Measurements from ENCODE around the gene PAIP2B. TPM values are rescaled to one million over a fixed set of nuclear protein-coding genes. Genes with fewer than 3 reads are reported as not detected.

PAIP2B gene
- total and polyA plus RNA-seq, 2 of the 4 experiments (the other 2 are of a cell fraction), result 0.15 to 0.18 TPM

DNA sequence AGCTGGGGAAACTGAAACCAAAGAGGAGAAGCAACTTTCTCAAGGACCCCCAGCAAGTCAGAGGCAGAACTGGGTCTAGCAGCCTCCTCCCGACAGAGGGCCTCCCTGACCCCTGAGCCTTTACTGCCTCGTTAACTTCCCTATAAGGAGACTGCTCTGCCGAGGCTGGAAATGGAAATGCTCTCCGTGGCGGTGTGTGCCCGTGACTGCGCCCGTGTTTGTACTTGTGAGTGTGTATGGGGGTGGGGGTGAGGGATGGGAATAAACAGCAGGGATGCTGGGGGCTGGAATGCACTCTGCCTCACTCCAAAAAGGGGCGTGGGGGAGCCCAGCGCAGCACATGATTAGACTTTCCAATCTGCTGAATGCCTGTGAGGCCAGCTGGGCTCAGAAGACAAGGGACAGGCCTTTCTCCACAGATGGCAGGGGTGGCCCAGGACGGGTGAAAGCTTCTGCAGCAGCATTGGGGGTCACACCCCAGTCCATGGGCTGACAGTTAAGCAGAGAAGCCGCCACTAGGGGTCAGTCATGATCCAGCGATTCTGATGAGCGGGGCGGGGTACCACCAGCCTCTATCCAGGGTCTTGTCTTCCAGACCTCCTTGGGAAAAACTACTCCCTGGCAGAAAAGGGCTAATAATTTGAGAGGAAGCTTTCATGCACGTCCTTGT lies 69.6 kb downstream of the PAIP2B start:
- ChIA-PET POLR2A (ENCODE audit: unreplicated experiment) (no interaction called here), CTCF (interaction anchor here (1.0 kb wide), 1 partner anchor 22 kb away, joined by 3 read pairs; no protein-coding TSS in a partner anchor)
- Histone ChIP-seq H2AK9ac (replicated peaks; ENCODE audit: low read depth, low read length, poor library complexity) (no peak overlapping the region), H2BK20ac (ENCODE audit: low read depth, low read length) (no peak overlapping the region), H3K79me1 (ENCODE audit: low read depth in 1 of 2, low read length in 2 of 2) (no peaks in the 10 kb centered on the region), H3K4ac (ENCODE audit: low read depth, low read length) (no peak overlapping the region), H3K36me3 (ENCODE audit: control insufficient read depth, insufficient read depth, low read length) (no peaks in the 10 kb centered on the region), H3K9ac (ENCODE audit: low read depth, low read length) (no peak overlapping the region), H2AFZ (replicated peaks; ENCODE audit: low read length, poor library complexity) (peak overlapping the region; percentile 71), H3K14ac (replicated peaks; ENCODE audit: low read depth, low read length) (no peak overlapping the region), H3K4me2 (ENCODE audit: low read depth, low read length) (peak overlapping the region; percentile 81), H3K56ac (ENCODE audit: extremely low read depth, insufficient read depth, low read length) (no peak overlapping the region), H3K4me3 (ENCODE audit: insufficient read depth, low read depth, low read length) (peak overlapping the region; percentile 26), H3K18ac (ENCODE audit: low read depth, low read length) (no peak overlapping the region), H3K27me3 (ENCODE audit: control insufficient read depth, insufficient read depth, low read length) (peaks cover 8% of the 10 kb centered on the region; the same call in 1 of the 2 replicates), H4K91ac (ENCODE audit: insufficient read depth, low read depth, low read length) (no peak overlapping the region), H2BK15ac (ENCODE audit: low read depth, low read length) (no peak overlapping the region), H2BK5ac (ENCODE audit: low read depth, low read length, poor library complexity, severe bottlenecking) (no peak overlapping the region), H4K8ac (ENCODE audit: low read depth in 2 of 2, low read length in 2 of 2) (no peak overlapping the region), H2BK120ac (ENCODE audit: low read depth, low read length) (no peak overlapping the region), H4K5ac (ENCODE audit: low read depth, low read length) (no peak overlapping the region), H4K20me1 (ENCODE audit: insufficient read depth, low read length) (no peaks in the 10 kb centered on the region), H2AK5ac (ENCODE audit: low read depth, low read length) (no peak overlapping the region), H3K9me1 (ENCODE audit: insufficient read depth, low read length) (no peaks in the 10 kb centered on the region), H3K9me3 (ENCODE audit: control insufficient read depth, insufficient read depth, low read length) (no peaks in the 10 kb centered on the region), H3K27ac (ENCODE audit: insufficient read depth, low read length) (no peak overlapping the region), H3K23ac (ENCODE audit: low read depth, low read length) (no peak overlapping the region), H3K4me1 (ENCODE audit: control insufficient read depth, insufficient read depth, low read length) (peaks cover 2% of the 10 kb centered on the region; the same call in 1 of the 2 replicates)
- peak; percentile 89 for ATAC-seq (ENCODE audit: low read depth)
- BruUV-seq (replicated peaks), result no TSS peak
- in situ Hi-C loops (cut with MboI; ENCODE audit: low sequenced_read_pairs), result loop anchor here (10.0 kb wide), 1 partner anchor 348 kb away; no protein-coding TSS in a partner anchor
- intact Hi-C loops (cut with micrococcal nuclease), result loop anchor here (1.0 kb wide), 1 partner anchor 353 kb away; no protein-coding TSS in a partner anchor
- TF ChIP-seq SMC3 (IDR thresholded peaks at IDR 0.05; ENCODE audit: low read depth, low read length), result no peak; the same call in 1 of the 2 replicates
- no peak for TF ChIP-seq CHD1 (IDR thresholded peaks at IDR 0.05; ENCODE audit: low read depth, low read length)
- TF ChIP-seq CTCF (conservative IDR thresholded peaks at IDR 0.05; ENCODE audit: low read depth, low read length), result peak; percentile 47
- TF ChIP-seq, protein P1, sequence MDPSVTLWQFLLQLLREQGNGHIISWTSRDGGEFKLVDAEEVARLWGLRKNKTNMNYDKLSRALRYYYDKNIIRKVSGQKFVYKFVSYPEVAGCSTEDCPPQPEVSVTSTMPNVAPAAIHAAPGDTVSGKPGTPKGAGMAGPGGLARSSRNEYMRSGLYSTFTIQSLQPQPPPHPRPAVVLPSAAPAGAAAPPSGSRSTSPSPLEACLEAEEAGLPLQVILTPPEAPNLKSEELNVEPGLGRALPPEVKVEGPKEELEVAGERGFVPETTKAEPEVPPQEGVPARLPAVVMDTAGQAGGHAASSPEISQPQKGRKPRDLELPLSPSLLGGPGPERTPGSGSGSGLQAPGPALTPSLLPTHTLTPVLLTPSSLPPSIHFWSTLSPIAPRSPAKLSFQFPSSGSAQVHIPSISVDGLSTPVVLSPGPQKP (IDR thresholded peaks at IDR 0.05; ENCODE audit: borderline replicate concordance, low read depth, low read length), result no peak
- TF ChIP-seq, protein P2, sequence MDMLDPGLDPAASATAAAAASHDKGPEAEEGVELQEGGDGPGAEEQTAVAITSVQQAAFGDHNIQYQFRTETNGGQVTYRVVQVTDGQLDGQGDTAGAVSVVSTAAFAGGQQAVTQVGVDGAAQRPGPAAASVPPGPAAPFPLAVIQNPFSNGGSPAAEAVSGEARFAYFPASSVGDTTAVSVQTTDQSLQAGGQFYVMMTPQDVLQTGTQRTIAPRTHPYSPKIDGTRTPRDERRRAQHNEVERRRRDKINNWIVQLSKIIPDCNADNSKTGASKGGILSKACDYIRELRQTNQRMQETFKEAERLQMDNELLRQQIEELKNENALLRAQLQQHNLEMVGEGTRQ (IDR thresholded peaks at IDR 0.05; ENCODE audit: low read depth, low read length), result no peak
- no peak for TF ChIP-seq MAFK (IDR thresholded peaks at IDR 0.05; ENCODE audit: low read depth, low read length)
- TF ChIP-seq RAD21 (IDR thresholded peaks at IDR 0.05; ENCODE audit: low read length), result peak; percentile 57
- no peak for TF ChIP-seq RCOR1 (IDR thresholded peaks at IDR 0.05; ENCODE audit: insufficient replicate concordance, low read length)
- WGBS, 2 experiments (ENCODE audit: extremely low coverage in 2 of 2, insufficient read length in 1 of 2), result 10% methylated on average over 2 of the region's 16 CpGs; no CpG with 5 or more reads in 1 of the 2 experiments
- peak; percentile 18 for DNase-seq
- dilution Hi-C loops (cut with HindIII; ENCODE audit: low sequenced_read_pairs, unreplicated experiment), result no loop called here

Data from IMR-90 (cell line).